Retinal pigment epithelial cell (primary cell): ENCODE data around the gene PLAC8.
"Not testable (repeated sequence)": the region's sequence is repeated elsewhere in the genome, so short reads cannot be mapped to it uniquely, and the experiment has no call there.

Source experiments
- DNase-seq: peaks from one replicate; pipeline ENCODE4 v3.0.0-alpha.2; 2010; ENCODE audit warnings: low read depth
- H3K4me3 ChIP-seq: 2 replicates; pipeline ENCODE4 v1.5.1; 2011; ENCODE audit warnings: mild to moderate bottlenecking, low read length, control low read depth, moderate library complexity
- CTCF ChIP-seq: conservative IDR thresholded peaks from 2 replicates; pipeline ENCODE4 v1.5.1; 2011; ENCODE audit warnings: low read depth, low read length, control low read depth, inconsistent platforms

Gene PLAC8

DNA sequence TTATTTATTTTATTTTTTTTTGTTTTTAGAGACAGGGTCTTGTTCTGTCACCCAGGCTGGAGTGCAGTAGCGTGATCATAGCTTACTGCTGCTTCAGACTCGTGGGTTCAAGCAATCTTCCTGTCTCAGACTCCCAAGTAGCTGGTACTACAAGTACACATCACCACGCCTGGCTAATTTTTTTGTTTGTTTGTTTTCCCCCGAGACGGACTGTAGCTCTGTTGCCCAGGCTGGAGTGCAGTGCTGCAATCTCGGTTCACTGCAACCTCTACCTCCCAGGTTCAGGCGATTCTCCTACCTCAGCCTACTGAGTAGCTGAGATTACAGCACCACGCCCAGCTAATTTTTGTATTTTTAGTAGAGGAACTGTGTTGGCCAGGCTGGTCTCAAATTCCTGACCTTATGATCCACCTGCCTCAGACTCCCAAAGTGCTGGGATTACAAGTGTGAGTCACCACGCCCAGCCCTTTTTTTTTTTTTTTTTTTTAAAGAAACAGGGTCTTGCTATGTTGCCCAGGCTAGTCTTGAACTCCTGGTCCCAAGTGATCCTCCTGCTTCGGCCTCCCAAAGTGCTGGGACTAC, 47.4 kb downstream of the PLAC8 start:
- no peak for DNase-seq
- H3K4me3 ChIP-seq: no peak overlapping the region
- TF ChIP-seq CTCF: no peak

- no peak for TF ChIP-seq CTCF
- H3K4me3 ChIP-seq: no peak overlapping the region
These were observed 49.3 kb downstream of the PLAC8 start for GRCh38 chr4:83065266-83065665.

GRCh38 chr4:83062739-83063138, 51.8 kb downstream of the PLAC8 start:
- H3K4me3 ChIP-seq: no peak overlapping the region
- DNase-seq: no peak
- no peak for TF ChIP-seq CTCF

More at GRCh38 chr4:83065266-83065665, 49.3 kb downstream of the PLAC8 start:
- DNase-seq: no peak

DNA sequence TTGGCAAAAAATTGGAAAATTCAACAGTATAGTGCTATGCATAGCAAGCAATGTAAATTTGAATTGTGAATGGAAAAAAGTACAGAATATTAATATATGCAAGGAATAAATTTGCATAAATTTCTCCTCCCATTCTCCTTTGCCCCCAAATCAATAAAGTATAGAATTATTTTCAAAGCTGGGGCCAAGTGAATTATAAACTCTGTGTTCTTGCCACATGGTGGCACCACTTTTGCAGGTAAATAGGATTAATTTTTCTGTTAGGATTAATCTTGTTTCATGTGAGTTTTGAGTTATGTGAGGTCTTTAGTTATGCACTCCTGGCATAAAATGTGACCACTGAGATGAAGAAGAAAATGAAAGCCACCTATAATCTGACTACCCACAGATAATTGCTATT, 59.6 kb downstream of the PLAC8 start:
- H3K4me3 ChIP-seq: no peak overlapping the region
- peak; percentile 14 for DNase-seq
- TF ChIP-seq CTCF: peak; percentile 48

DNA sequence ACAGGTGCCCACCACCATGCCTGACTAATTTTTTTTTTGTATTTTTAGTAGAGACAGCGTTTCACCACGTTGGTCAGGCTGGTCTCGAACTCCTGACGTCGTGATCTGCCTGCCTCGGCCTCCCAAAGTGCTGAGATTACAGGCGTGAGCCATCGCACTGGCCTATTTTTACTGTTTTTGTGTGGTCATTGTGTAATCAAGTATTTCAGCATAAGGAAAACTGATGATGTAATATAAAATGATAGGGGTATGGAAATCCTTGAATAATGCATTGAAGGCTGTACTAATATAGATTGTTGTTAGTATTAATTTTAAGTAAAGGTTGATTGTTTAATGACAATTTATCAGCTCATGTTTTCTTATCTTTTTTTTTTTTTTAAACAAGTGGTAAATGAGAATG, 65.7 kb downstream of the PLAC8 start:
- H3K4me3 ChIP-seq: not testable (repeated sequence)

GRCh38 chr4:83046693-83047473, 67.6 kb downstream of the PLAC8 start:
- no peak for TF ChIP-seq CTCF
- DNase-seq: no peak

More for the DNA sequence above, 65.7 kb downstream of the PLAC8 start:
- not testable (repeated sequence) for DNase-seq

DNA sequence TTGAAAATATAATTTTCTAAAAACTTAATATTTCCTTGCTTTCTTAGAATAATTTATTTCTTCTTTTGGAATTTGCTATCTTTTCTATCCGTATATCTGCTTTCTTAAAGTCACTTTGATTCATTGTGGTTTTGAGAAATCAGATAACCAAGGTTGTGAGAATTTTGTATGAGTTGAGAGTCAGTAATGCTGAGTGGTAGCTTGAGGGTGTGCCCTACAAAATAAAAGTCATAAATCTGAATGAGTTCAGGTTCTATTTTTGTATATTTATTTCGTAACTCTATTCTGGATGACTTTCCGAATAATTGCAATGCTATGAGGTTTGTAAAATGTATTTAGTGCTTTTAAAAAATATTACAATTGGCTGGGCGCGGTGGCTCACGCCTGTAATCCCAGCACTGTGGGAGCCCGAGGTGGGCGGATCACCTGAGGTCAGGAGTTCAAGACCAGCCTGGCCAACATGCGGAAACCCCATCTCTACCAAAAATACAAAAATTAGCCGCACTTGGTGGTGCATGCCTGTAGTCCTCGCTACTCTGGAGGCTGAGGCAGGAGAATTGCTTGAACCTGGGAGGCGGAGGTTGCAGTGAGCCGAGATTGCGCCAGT, 70.6 kb downstream of the PLAC8 start:
- DNase-seq: no peak
- no peak for TF ChIP-seq CTCF
- H3K4me3 ChIP-seq: no peak overlapping the region

More at GRCh38 chr4:83046693-83047473, 67.6 kb downstream of the PLAC8 start:
- no peak overlapping the region for H3K4me3 ChIP-seq

DNA sequence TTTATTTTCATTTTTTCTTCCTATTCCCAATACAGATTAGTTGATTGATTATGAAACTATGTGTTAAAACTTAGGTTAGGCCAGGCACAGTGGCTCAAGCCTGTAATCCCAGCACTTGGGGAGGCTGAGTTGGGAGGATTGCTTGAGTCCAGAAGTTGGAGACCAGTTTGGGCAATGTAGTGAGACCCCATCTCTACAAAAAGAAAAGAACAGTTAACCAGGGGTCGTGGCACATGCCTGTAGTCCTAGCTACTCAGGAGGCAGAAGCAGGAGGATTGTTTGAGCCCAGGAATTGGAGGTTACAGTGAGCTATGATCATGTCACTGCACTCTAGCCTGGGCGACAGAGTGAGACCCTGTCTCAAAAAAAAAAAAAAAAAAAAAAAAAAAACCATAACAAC, 71.4 kb downstream of the PLAC8 start:
- not testable (repeated sequence) for DNase-seq

More for the DNA sequence above, 71.4 kb downstream of the PLAC8 start:
- H3K4me3 ChIP-seq: not testable (repeated sequence)
